A549 (cell line): Measurements from ENCODE around the gene PLCZ1. TPM values are rescaled to one million over a fixed set of nuclear protein-coding genes. Genes with fewer than 3 reads are reported as not detected.

Source experiments
- ATAC-seq, 2 experiments: fragments of 200-7000 bp in 1 of 2; fragments of >200 bp in 1 of 2; cut with Nextera tagmentation in 1 of 2; cut with Tn5 transposase in 1 of 2; 3 replicates each; pipeline versions ENCODE4 v1.8.0 to v1.9.1; 2018 to 2020; ENCODE audit warnings: mild to moderate bottlenecking in 1 of 2, moderate library complexity in 1 of 2
- CTCF ChIA-PET: fragments of 300-600 bp; sonication (Branson Sonifier 250); formaldehyde crosslinking; extraction: SDS; loops from one replicate; lab custom pipeline; 2021; ENCODE audit warnings: antibody characterized with exemption, inconsistent platforms; lab: Yijun Ruan, JAX
- POLR2A ChIA-PET: fragments of 350-600 bp; formaldehyde crosslinking; extraction: SDS; loops from one replicate; lab custom pipeline; 2021; ENCODE audit warnings: antibody characterized with exemption, inconsistent platforms; lab: Yijun Ruan, JAX
- DNase-seq, 2 experiments: peaks; one replicate each; pipeline versions ENCODE4 v3.0.0 to v3.0.0-alpha.2; 2011 to 2016; ENCODE audit warnings: low read depth in 1 of 2, low spot score in 1 of 2
- FAIRE-seq: peaks from 2 replicates; lab custom pipeline; 2011; peaks lifted over from hg19 to GRCh38; lab: Jason Lieb, UNC
- H3K27ac ChIP-seq, 2 experiments: fragments of >200 bp; sonication (Bioruptor Twin); formaldehyde crosslinking; 3 replicates each; pipeline ENCODE4 v1.5.1; 2016 to 2017
- H3K4me1 ChIP-seq: fragments of >200 bp; sonication (Bioruptor Twin); formaldehyde crosslinking; 3 replicates; pipeline ENCODE4 v1.6.1; 2016
- H3K4me2 ChIP-seq: fragments of >200 bp; sonication (Bioruptor Twin); formaldehyde crosslinking; 3 replicates; pipeline ENCODE4 v1.6.1; 2016
- H3K4me3 ChIP-seq: fragments of >200 bp; sonication (Bioruptor Twin); formaldehyde crosslinking; 3 replicates; pipeline ENCODE4 v1.5.1; 2016
- H3K9me3 ChIP-seq: fragments of >200 bp; sonication (Bioruptor Twin); formaldehyde crosslinking; 3 replicates; pipeline ENCODE4 v1.6.1; 2016
- BHLHE40 ChIP-seq: IDR thresholded peaks from 2 replicates; pipeline ENCODE4 v1.6.1; 2012; ENCODE audit warnings: low read depth, low read length, inconsistent platforms
- CBX2 ChIP-seq: fragments of 200-600 bp; sonication (generic); IDR thresholded peaks from 2 replicates; pipeline ENCODE4 v1.6.1; 2016; ENCODE audit warnings: low read depth, mild to moderate bottlenecking, borderline replicate concordance
- CEBPB ChIP-seq, 2 experiments: fragments of >200 bp in 1 of 2; sonication (Bioruptor Twin) in 1 of 2; formaldehyde crosslinking in 1 of 2; IDR thresholded peaks; 2 replicates each; pipeline ENCODE4 v1.6.1; 2012 to 2016
- CHD4 ChIP-seq: fragments of 200-600 bp; sonication (generic); IDR thresholded peaks from 2 replicates; pipeline ENCODE4 v1.6.1; 2016; ENCODE audit warnings: antibody characterized with exemption, mild to moderate bottlenecking, borderline replicate concordance
- EHF ChIP-seq: fragments of 250-450 bp; sonication (Bioruptor Pico); IDR thresholded peaks from 2 replicates; pipeline ENCODE4 v1.5.0; 2020; ENCODE audit warnings: mild to moderate bottlenecking
- EHMT2 ChIP-seq: fragments of 200-600 bp; sonication (generic); IDR thresholded peaks from 2 replicates; pipeline ENCODE4 v1.6.1; 2016; ENCODE audit warnings: antibody characterized with exemption, low read depth, mild to moderate bottlenecking, moderate library complexity
- EP300 ChIP-seq, 2 experiments: fragments of >200 bp; sonication (Bioruptor Twin); formaldehyde crosslinking; IDR thresholded peaks; 2 replicates in 1 of 2; 3 replicates in 1 of 2; pipeline ENCODE4 v1.6.1; 2016 to 2017
- HDAC2 ChIP-seq: fragments of 200-600 bp; sonication (generic); IDR thresholded peaks from 2 replicates; pipeline ENCODE4 v1.6.1; 2016
- HES2 ChIP-seq: fragments of >200 bp; sonication (Bioruptor Twin); formaldehyde crosslinking; IDR thresholded peaks from 2 replicates; pipeline ENCODE4 v1.6.1; 2016
- HOXB5 ChIP-seq: fragments of 250-450 bp; sonication (Bioruptor Pico); IDR thresholded peaks from 2 replicates; pipeline ENCODE4 v1.5.0; 2020; ENCODE audit warnings: mild to moderate bottlenecking, moderate library complexity
- JUN ChIP-seq, 2 experiments: fragments of >200 bp; sonication (Bioruptor Twin); formaldehyde crosslinking; IDR thresholded peaks; 2 replicates in 1 of 2; 3 replicates in 1 of 2; pipeline ENCODE4 v1.6.1; 2016 to 2017
- KDM1A ChIP-seq: fragments of 200-600 bp; sonication (generic); IDR thresholded peaks from 2 replicates; pipeline ENCODE4 v1.6.1; 2016; ENCODE audit warnings: low read depth, mild to moderate bottlenecking
- KDM5A ChIP-seq: fragments of 200-600 bp; sonication (generic); IDR thresholded peaks from 2 replicates; pipeline ENCODE4 v1.6.1; 2016; ENCODE audit warnings: antibody characterized with exemption, mild to moderate bottlenecking
- MAFK ChIP-seq: fragments of 450-650 bp; IDR thresholded peaks from 2 replicates; pipeline ENCODE4 v1.6.1; 2014; ENCODE audit not compliant: partially characterized antibody
- MAX ChIP-seq: IDR thresholded peaks from 2 replicates; pipeline ENCODE4 v1.6.1; 2012
- NFE2L2 ChIP-seq: fragments of 150-350 bp; conservative IDR thresholded peaks from 2 replicates; pipeline ENCODE4 v1.6.1; 2014; ENCODE audit warnings: low read length
- PHF8 ChIP-seq: fragments of 200-600 bp; sonication (generic); IDR thresholded peaks from 2 replicates; pipeline ENCODE4 v1.6.1; 2016; ENCODE audit warnings: low read depth, mild to moderate bottlenecking, antibody characterized with exemption, moderate library complexity, borderline replicate concordance
- RARB ChIP-seq: fragments of 250-450 bp; sonication (Bioruptor Pico); IDR thresholded peaks from 2 replicates; pipeline ENCODE4 v1.8.0; 2021; ENCODE audit warnings: mild to moderate bottlenecking, moderate library complexity
- RCOR1 ChIP-seq: fragments of 150-350 bp; IDR thresholded peaks from 2 replicates; pipeline ENCODE4 v1.6.1; 2014; ENCODE audit warnings: antibody characterized with exemption, low read length, low read depth
- RFX5 ChIP-seq: fragments of 450-650 bp; IDR thresholded peaks from 2 replicates; pipeline ENCODE4 v1.7.1; 2014; ENCODE audit warnings: antibody characterized with exemption, mild to moderate bottlenecking, moderate library complexity
- RNF2 ChIP-seq: fragments of 200-600 bp; sonication (generic); IDR thresholded peaks from 2 replicates; pipeline ENCODE4 v1.6.1; 2016; ENCODE audit warnings: low read depth, mild to moderate bottlenecking, antibody characterized with exemption, moderate library complexity, borderline replicate concordance
- TP53 ChIP-seq: fragments of 250-450 bp; sonication (Bioruptor Pico); IDR thresholded peaks from 2 replicates; pipeline ENCODE4 v1.5.0; 2021; ENCODE audit warnings: mild to moderate bottlenecking, moderate library complexity
- USF2 ChIP-seq: fragments of 450-650 bp; IDR thresholded peaks from 2 replicates; pipeline ENCODE4 v1.6.1; 2014; ENCODE audit warnings: antibody characterized with exemption
- ZC3H11A ChIP-seq: fragments of 450-650 bp; IDR thresholded peaks from 2 replicates; pipeline ENCODE4 v1.6.1; 2014; ENCODE audit warnings: antibody characterized with exemption, mild to moderate bottlenecking
- ZFP36 ChIP-seq: fragments of 450-650 bp; IDR thresholded peaks from 2 replicates; pipeline ENCODE4 v1.6.1; 2014; ENCODE audit warnings: borderline replicate concordance; ENCODE audit not compliant: partially characterized antibody
- ZSCAN20 ChIP-seq: fragments of 250-450 bp; sonication (Bioruptor Pico); IDR thresholded peaks from 2 replicates; pipeline ENCODE4 v1.8.0; 2022; ENCODE audit warnings: mild to moderate bottlenecking, moderate library complexity
- WGBS: methylation state at CpG from one replicate; pipeline ENCODE4 v1.1.6; 2017; ENCODE audit errors: missing lambda C conversion rate; 5-methylcytosine and 5-hydroxymethylcytosine counted together
- polyA plus RNA-seq, 4 experiments: library from polyadenylated mRNA; depleted of rRNA in 3 of 4; stranded (reverse); fragments of >200 nt; fragmentation: RNase III in 1 of 4; extraction: RNeasy Plus Mini Kit Qiagen cat#74134 plus additional on column Dnase treatment in 1 of 4; gene quantifications; 2 replicates in 3 of 4; 3 replicates in 1 of 4; pipeline ENCODE4 v1.2.3, GENCODE V29; 2011 to 2017
- TF ChIP-seq, protein P1 (sequence below): fragments of 150-350 bp; IDR thresholded peaks from 2 replicates; pipeline ENCODE4 v1.6.1; 2014; ENCODE audit warnings: low read depth, mild to moderate bottlenecking, low read length
- TF ChIP-seq, protein P2 (sequence below): fragments of 200-600 bp; sonication (generic); IDR thresholded peaks from 2 replicates; pipeline ENCODE4 v1.6.1; 2016; ENCODE audit warnings: antibody characterized with exemption, mild to moderate bottlenecking, moderate library complexity
- TF ChIP-seq, protein P3 (sequence below): fragments of >200 bp; sonication (Bioruptor Twin); formaldehyde crosslinking; IDR thresholded peaks from 3 replicates; pipeline ENCODE4 v1.6.1; 2016

The PLCZ1 gene
- polyA plus RNA-seq, 2 of the 4 experiments (the other 2 are of a cell fraction) = not detected

DNA sequence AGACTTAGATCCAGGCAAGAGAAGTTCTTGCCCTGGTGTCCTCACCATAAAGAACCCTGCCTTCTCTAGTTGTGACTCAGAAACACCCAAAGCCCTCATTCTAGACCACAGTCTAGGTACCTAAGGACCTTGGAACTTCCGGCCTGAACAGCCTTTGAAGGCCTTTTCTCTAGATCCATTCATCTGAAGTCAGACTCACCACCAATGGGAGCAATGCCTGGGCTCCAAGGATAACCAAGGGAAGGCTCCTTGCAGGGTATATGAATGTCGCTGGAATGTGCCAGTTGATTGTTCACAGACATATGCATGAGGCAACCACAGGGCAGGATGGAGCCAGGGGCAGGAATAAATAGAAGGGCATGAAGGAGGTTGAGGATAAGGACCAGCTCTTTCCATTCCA, 86.3 kb downstream of the PLCZ1 start:
- TF ChIP-seq EHF (CRISPR knock-in tag) (no peak), KDM5A (no peak), KDM1A (no peak), RFX5 (no peak), BHLHE40 (no peak), ZC3H11A (no peak), RCOR1 (no peak), CBX2 (no peak), JUN (IDR thresholded peaks at IDR 0.05) (no peak), USF2 (no peak), TP53 (no peak), PHF8 (no peak)
- TF ChIP-seq, protein P1, sequence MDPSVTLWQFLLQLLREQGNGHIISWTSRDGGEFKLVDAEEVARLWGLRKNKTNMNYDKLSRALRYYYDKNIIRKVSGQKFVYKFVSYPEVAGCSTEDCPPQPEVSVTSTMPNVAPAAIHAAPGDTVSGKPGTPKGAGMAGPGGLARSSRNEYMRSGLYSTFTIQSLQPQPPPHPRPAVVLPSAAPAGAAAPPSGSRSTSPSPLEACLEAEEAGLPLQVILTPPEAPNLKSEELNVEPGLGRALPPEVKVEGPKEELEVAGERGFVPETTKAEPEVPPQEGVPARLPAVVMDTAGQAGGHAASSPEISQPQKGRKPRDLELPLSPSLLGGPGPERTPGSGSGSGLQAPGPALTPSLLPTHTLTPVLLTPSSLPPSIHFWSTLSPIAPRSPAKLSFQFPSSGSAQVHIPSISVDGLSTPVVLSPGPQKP = no peak
- DNase-seq = no peak
- FAIRE-seq = no peak
- no peak for ATAC-seq
- ChIA-PET POLR2A (no interaction called here), CTCF (no interaction called here)
- Histone ChIP-seq H3K4me2 (no peak overlapping the region), H3K4me3 (no peak overlapping the region), H3K9me3 (no peaks in the 10 kb centered on the region), H3K4me1 (no peaks in the 10 kb centered on the region), H3K27ac (no peak overlapping the region)
- WGBS = 6% methylated on average over 2 of the region's 2 CpGs

DNA sequence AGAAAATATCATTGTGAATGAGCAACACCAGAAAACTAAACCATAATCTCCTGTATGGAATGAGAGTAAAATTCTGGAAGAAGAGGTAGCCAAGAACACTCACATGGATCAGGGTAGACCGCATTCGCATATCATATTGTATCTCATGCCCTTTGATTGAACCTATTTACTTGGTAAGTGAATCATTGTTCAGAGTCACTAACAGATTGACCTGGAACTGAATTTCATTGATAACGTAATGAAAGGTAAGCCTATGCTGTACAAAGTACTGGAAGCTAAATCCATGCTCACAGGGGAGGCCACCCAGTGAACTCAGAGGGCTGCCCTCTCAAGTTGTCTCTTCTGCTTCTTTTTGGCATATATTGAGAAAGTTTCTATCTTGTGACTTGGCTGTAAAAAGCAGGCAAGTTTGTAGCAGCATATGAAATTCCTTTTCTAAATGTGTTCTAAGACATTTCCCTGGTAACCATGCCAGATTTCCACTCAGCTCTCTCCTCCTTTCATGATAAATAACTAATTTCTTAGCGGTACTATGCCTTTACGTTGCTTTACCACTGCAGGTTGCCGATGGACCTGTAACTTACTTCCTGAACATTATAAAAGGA, 91.4 kb downstream of the PLCZ1 start:
- Histone ChIP-seq H3K27ac (no peak overlapping the region), H3K9me3 (no peaks in the 10 kb centered on the region), H3K4me1 (no peaks in the 10 kb centered on the region), H3K4me2 (no peak overlapping the region), H3K4me3 (no peak overlapping the region)
- 56% methylated on average over 6 of the region's 6 CpGs for WGBS
- ChIA-PET CTCF (no interaction called here), POLR2A (no interaction called here)
- FAIRE-seq (no peak), ATAC-seq (no peak), DNase-seq (no peak)
- TF ChIP-seq, protein P2, sequence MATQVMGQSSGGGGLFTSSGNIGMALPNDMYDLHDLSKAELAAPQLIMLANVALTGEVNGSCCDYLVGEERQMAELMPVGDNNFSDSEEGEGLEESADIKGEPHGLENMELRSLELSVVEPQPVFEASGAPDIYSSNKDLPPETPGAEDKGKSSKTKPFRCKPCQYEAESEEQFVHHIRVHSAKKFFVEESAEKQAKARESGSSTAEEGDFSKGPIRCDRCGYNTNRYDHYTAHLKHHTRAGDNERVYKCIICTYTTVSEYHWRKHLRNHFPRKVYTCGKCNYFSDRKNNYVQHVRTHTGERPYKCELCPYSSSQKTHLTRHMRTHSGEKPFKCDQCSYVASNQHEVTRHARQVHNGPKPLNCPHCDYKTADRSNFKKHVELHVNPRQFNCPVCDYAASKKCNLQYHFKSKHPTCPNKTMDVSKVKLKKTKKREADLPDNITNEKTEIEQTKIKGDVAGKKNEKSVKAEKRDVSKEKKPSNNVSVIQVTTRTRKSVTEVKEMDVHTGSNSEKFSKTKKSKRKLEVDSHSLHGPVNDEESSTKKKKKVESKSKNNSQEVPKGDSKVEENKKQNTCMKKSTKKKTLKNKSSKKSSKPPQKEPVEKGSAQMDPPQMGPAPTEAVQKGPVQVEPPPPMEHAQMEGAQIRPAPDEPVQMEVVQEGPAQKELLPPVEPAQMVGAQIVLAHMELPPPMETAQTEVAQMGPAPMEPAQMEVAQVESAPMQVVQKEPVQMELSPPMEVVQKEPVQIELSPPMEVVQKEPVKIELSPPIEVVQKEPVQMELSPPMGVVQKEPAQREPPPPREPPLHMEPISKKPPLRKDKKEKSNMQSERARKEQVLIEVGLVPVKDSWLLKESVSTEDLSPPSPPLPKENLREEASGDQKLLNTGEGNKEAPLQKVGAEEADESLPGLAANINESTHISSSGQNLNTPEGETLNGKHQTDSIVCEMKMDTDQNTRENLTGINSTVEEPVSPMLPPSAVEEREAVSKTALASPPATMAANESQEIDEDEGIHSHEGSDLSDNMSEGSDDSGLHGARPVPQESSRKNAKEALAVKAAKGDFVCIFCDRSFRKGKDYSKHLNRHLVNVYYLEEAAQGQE = no peak
- TF ChIP-seq EHMT2 (no peak), CEBPB (IDR thresholded peaks at IDR 0.05) (no peak), KDM1A (no peak), TP53 (no peak), HOXB5 (no peak), CHD4 (no peak), MAX (no peak), HDAC2 (no peak), ZFP36 (no peak), RNF2 (no peak), EHF (CRISPR knock-in tag) (no peak), MAFK (no peak), EP300 (IDR thresholded peaks at IDR 0.05) (no peak), NFE2L2 (no peak), ZSCAN20 (CRISPR knock-in tag) (no peak), RARB (CRISPR knock-in tag) (no peak), HES2 (no peak), RCOR1 (no peak)
- TF ChIP-seq, protein P3, sequence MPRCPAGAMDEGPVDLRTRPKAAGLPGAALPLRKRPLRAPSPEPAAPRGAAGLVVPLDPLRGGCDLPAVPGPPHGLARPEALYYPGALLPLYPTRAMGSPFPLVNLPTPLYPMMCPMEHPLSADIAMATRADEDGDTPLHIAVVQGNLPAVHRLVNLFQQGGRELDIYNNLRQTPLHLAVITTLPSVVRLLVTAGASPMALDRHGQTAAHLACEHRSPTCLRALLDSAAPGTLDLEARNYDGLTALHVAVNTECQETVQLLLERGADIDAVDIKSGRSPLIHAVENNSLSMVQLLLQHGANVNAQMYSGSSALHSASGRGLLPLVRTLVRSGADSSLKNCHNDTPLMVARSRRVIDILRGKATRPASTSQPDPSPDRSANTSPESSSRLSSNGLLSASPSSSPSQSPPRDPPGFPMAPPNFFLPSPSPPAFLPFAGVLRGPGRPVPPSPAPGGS = no peak
